WTC11 (cell line): ENCODE results near the gene PCSK4. TPM values are rescaled to one million over a fixed set of nuclear protein-coding genes. Genes with fewer than 3 reads are reported as not detected.

Source experiments
- ATAC-seq: fragments of 200-7000 bp; cut with Tn5 transposase; 2 replicates; pipeline ENCODE4 v1.10.0; 2021; ENCODE audit warnings: mild to moderate bottlenecking, moderate library complexity
- CTCF ChIA-PET: fragments of 300-600 bp; sonication (Branson Sonifier 250); formaldehyde crosslinking; loops from one replicate; lab custom pipeline; 2021; ENCODE audit warnings: antibody characterized with exemption; lab: Charles Lee
- POLR2A ChIA-PET: fragments of 350-600 bp; sonication (Branson Sonifier 250); formaldehyde crosslinking; loops from one replicate; lab custom pipeline; 2021; ENCODE audit warnings: antibody characterized with exemption; lab: Charles Lee
- DNase-seq: peaks from one replicate; pipeline ENCODE4 v3.0.0; 2021; ENCODE audit warnings: low spot score
- H3K27ac Mint-ChIP-seq: 2 replicates; pipeline ENCODE4 v1.8.0; 2021; ENCODE audit warnings: mixed read lengths
- H3K27me3 Mint-ChIP-seq: 2 replicates; pipeline ENCODE4 v1.8.0; 2021; ENCODE audit warnings: low read depth, mild to moderate bottlenecking, moderate library complexity, mixed read lengths
- H3K36me3 Mint-ChIP-seq: 2 replicates; pipeline ENCODE4 v1.8.0; 2021; ENCODE audit warnings: mixed read lengths
- H3K4me1 Mint-ChIP-seq: 2 replicates; pipeline ENCODE4 v1.8.0; 2022; ENCODE audit warnings: mixed read lengths
- H3K4me3 Mint-ChIP-seq: 2 replicates; pipeline ENCODE4 v1.8.0; 2021; ENCODE audit warnings: mild to moderate bottlenecking, moderate library complexity, mixed read lengths
- H3K9me3 Mint-ChIP-seq: 2 replicates; pipeline ENCODE4 v1.8.0; 2021; ENCODE audit warnings: mixed read lengths
- ESRRA ChIP-seq: sonication (generic); formaldehyde crosslinking; IDR thresholded peaks from 2 replicates; pipeline ENCODE4 v1.8.1; 2022; ENCODE audit warnings: mild to moderate bottlenecking, missing genetic modification reagents, borderline replicate concordance
- FOXJ3 ChIP-seq: sonication (generic); formaldehyde crosslinking; IDR thresholded peaks from 2 replicates; pipeline ENCODE4 v1.9.0; 2021; ENCODE audit warnings: missing genetic modification reagents, mild to moderate bottlenecking, borderline replicate concordance
- FOXP1 ChIP-seq: sonication (generic); formaldehyde crosslinking; IDR thresholded peaks from 2 replicates; pipeline ENCODE4 v1.8.0; 2022; ENCODE audit warnings: missing genetic modification reagents, mild to moderate bottlenecking, moderate library complexity, borderline replicate concordance
- GABPB1 ChIP-seq: sonication (generic); formaldehyde crosslinking; IDR thresholded peaks from 2 replicates; pipeline ENCODE4 v1.8.1; 2023; ENCODE audit warnings: mild to moderate bottlenecking, missing genetic modification reagents
- GTF2I ChIP-seq: fragments of 250-450 bp; sonication (Bioruptor Pico); conservative IDR thresholded peaks from 2 replicates; pipeline ENCODE4 v1.4.0; 2021; ENCODE audit warnings: mild to moderate bottlenecking
- HMGA2 ChIP-seq: fragments of 250-450 bp; sonication (Bioruptor Pico); IDR thresholded peaks from 2 replicates; pipeline ENCODE4 v1.4.0; 2021; ENCODE audit warnings: mild to moderate bottlenecking, moderate library complexity
- JUN ChIP-seq: sonication (generic); formaldehyde crosslinking; IDR thresholded peaks from 2 replicates; pipeline ENCODE4 v1.8.0; 2023; ENCODE audit warnings: mild to moderate bottlenecking, missing genetic modification reagents
- NFYB ChIP-seq: sonication (generic); formaldehyde crosslinking; conservative IDR thresholded peaks from 2 replicates; pipeline ENCODE4 v1.8.0; 2022; ENCODE audit warnings: low read depth, missing genetic modification reagents
- NR3C1 ChIP-seq: sonication (generic); formaldehyde crosslinking; conservative IDR thresholded peaks from 2 replicates; pipeline ENCODE4 v1.8.1; 2023; ENCODE audit warnings: low read depth, mild to moderate bottlenecking, missing genetic modification reagents
- SMAD4 ChIP-seq: sonication (generic); formaldehyde crosslinking; IDR thresholded peaks from 2 replicates; pipeline ENCODE4 v1.8.0; 2022; ENCODE audit warnings: mild to moderate bottlenecking, missing genetic modification reagents
- TCF7 ChIP-seq: sonication (generic); formaldehyde crosslinking; IDR thresholded peaks from 2 replicates; pipeline ENCODE4 v1.8.0; 2022; ENCODE audit warnings: mild to moderate bottlenecking, low read depth, missing genetic modification reagents, moderate library complexity
- ZNF263 ChIP-seq: sonication (generic); formaldehyde crosslinking; IDR thresholded peaks from 2 replicates; pipeline ENCODE4 v1.8.1; 2022; ENCODE audit warnings: low read depth, mild to moderate bottlenecking, moderate library complexity, missing genetic modification reagents
- ZNF396 ChIP-seq: fragments of 250-450 bp; sonication (Bioruptor Pico); IDR thresholded peaks from 2 replicates; pipeline ENCODE4 v1.8.0; 2021; ENCODE audit warnings: mild to moderate bottlenecking, moderate library complexity, borderline replicate concordance
- total RNA-seq: library from RNA; stranded (reverse); gene quantifications from 3 replicates; pipeline ENCODE4 v1.2.3, GENCODE V29; 2021
- TF ChIP-seq, protein P1 (sequence below): sonication (generic); formaldehyde crosslinking; IDR thresholded peaks from 2 replicates; pipeline ENCODE4 v1.8.0; 2023; ENCODE audit warnings: missing genetic modification reagents, mild to moderate bottlenecking, borderline replicate concordance
- TF ChIP-seq, protein P2 (sequence below): sonication (generic); formaldehyde crosslinking; IDR thresholded peaks from 2 replicates; pipeline ENCODE4 v1.8.0; 2023; ENCODE audit warnings: mild to moderate bottlenecking, missing genetic modification reagents
- TF ChIP-seq, protein P3 (sequence below): fragments of 250-450 bp; sonication (Bioruptor Pico); IDR thresholded peaks from 2 replicates; pipeline ENCODE4 v1.9.0; 2021; ENCODE audit warnings: mild to moderate bottlenecking, borderline replicate concordance
- TF ChIP-seq, protein P4 (sequence below): sonication (generic); formaldehyde crosslinking; IDR thresholded peaks from 2 replicates; pipeline ENCODE4 v1.8.0; 2022; ENCODE audit warnings: mild to moderate bottlenecking, missing genetic modification reagents

Gene PCSK4
- total RNA-seq, 1 experiment from 2014 or later: 22.4 TPM

DNA sequence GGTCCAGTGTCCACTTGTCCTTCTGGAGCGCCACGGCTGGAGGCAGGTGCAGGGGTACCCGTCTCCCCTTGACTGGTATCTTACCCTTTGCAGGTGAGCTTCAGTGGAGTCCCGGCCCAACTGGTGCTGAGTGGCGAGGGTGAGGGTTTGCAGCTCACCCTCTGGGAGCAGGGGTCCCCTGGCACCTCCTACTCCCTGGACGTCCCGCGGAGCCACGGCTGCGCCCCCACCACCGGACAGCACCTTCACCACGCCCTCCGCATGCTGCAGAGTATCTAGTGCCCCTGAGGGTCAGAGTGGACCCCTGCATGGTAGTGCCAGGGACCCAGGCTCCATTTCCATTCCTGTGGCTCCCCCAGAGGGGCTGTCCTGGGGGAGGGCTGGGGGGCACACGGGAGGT is 44.8 kb upstream of the PCSK4 start:
- Mint-ChIP-seq H3K4me1 (no peaks in the 10 kb centered on the region), H3K9me3 (no peaks in the 10 kb centered on the region), H3K36me3 (no peaks in the 10 kb centered on the region), H3K4me3 (no peak overlapping the region), H3K27me3 (no peaks in the 10 kb centered on the region), H3K27ac (no peak overlapping the region)
- TF ChIP-seq HMGA2 (CRISPR knock-in tag) (no peak), SMAD4 (CRISPR knock-in tag) (no peak)
- no peak for ATAC-seq
- CTCF ChIA-PET: interaction anchor here (0.5 to 2.8 kb wide), 2 partner anchors 11 to 64 kb away, joined by 4 to 13 read pairs; no protein-coding TSS in a partner anchor
- DNase-seq: no peak
- POLR2A ChIA-PET: no interaction called here

DNA sequence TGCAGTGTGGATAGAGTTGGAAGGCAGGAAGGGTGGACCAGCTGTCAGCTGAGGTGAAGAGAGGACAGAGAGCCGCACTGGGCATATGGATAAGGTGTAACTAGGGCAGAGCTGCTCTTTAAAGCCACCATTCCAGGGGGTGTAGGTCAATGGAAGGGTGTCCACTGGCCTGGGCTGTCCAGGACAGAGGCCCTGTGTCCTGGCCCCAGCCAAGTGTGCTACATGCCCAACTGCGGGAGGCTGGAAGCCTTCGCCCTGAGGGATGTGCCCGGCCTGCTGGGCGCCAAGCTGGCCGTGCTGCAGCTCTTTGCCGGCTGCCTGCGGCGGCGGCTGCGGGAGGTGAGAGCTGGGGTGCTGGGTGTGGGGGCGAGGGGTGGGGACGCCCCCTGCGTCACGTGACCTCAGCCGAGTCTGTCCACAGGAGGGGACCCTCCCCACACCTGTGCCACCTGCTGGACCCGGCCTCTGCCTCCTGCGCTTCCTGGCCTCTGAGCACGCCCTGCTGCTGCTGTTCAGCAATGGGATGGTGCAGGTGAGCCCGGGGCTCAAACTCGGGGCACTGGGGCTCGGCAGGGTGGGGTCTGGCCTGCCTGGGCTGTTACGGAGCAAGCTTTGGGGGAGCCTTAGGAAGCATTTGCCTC is 43.5 kb upstream of the PCSK4 start:
- no peaks in the 10 kb centered on the region for H3K36me3 Mint-ChIP-seq
- no peak overlapping the region for H3K27ac Mint-ChIP-seq
- ChIA-PET POLR2A (interaction anchor here (0.6 kb wide), 1 partner anchor 58 kb away, joined by 4 read pairs; no protein-coding TSS in a partner anchor), CTCF (interaction anchor here (1.2 to 1.5 kb wide), 2 partner anchors 13 to 293 kb away, joined by 3 to 4 read pairs; no protein-coding TSS in a partner anchor)
- no peak overlapping the region for H3K4me3 Mint-ChIP-seq
- no peaks in the 10 kb centered on the region for H3K4me1 Mint-ChIP-seq
- TF ChIP-seq ZNF263 (CRISPR knock-in tag): no peak
- TF ChIP-seq JUN: no peak
- TF ChIP-seq, protein P1, sequence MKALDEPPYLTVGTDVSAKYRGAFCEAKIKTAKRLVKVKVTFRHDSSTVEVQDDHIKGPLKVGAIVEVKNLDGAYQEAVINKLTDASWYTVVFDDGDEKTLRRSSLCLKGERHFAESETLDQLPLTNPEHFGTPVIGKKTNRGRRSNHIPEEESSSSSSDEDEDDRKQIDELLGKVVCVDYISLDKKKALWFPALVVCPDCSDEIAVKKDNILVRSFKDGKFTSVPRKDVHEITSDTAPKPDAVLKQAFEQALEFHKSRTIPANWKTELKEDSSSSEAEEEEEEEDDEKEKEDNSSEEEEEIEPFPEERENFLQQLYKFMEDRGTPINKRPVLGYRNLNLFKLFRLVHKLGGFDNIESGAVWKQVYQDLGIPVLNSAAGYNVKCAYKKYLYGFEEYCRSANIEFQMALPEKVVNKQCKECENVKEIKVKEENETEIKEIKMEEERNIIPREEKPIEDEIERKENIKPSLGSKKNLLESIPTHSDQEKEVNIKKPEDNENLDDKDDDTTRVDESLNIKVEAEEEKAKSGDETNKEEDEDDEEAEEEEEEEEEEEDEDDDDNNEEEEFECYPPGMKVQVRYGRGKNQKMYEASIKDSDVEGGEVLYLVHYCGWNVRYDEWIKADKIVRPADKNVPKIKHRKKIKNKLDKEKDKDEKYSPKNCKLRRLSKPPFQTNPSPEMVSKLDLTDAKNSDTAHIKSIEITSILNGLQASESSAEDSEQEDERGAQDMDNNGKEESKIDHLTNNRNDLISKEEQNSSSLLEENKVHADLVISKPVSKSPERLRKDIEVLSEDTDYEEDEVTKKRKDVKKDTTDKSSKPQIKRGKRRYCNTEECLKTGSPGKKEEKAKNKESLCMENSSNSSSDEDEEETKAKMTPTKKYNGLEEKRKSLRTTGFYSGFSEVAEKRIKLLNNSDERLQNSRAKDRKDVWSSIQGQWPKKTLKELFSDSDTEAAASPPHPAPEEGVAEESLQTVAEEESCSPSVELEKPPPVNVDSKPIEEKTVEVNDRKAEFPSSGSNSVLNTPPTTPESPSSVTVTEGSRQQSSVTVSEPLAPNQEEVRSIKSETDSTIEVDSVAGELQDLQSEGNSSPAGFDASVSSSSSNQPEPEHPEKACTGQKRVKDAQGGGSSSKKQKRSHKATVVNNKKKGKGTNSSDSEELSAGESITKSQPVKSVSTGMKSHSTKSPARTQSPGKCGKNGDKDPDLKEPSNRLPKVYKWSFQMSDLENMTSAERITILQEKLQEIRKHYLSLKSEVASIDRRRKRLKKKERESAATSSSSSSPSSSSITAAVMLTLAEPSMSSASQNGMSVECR: no peak
- TF ChIP-seq ZNF396 (CRISPR knock-in tag): no peak
- TF ChIP-seq, protein P2, sequence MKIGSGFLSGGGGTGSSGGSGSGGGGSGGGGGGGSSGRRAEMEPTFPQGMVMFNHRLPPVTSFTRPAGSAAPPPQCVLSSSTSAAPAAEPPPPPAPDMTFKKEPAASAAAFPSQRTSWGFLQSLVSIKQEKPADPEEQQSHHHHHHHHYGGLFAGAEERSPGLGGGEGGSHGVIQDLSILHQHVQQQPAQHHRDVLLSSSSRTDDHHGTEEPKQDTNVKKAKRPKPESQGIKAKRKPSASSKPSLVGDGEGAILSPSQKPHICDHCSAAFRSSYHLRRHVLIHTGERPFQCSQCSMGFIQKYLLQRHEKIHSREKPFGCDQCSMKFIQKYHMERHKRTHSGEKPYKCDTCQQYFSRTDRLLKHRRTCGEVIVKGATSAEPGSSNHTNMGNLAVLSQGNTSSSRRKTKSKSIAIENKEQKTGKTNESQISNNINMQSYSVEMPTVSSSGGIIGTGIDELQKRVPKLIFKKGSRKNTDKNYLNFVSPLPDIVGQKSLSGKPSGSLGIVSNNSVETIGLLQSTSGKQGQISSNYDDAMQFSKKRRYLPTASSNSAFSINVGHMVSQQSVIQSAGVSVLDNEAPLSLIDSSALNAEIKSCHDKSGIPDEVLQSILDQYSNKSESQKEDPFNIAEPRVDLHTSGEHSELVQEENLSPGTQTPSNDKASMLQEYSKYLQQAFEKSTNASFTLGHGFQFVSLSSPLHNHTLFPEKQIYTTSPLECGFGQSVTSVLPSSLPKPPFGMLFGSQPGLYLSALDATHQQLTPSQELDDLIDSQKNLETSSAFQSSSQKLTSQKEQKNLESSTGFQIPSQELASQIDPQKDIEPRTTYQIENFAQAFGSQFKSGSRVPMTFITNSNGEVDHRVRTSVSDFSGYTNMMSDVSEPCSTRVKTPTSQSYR (CRISPR knock-in tag): no peak
- DNase-seq: no peak
- H3K27me3 Mint-ChIP-seq: no peaks in the 10 kb centered on the region
- no peaks in the 10 kb centered on the region for H3K9me3 Mint-ChIP-seq
- no peak for ATAC-seq

DNA sequence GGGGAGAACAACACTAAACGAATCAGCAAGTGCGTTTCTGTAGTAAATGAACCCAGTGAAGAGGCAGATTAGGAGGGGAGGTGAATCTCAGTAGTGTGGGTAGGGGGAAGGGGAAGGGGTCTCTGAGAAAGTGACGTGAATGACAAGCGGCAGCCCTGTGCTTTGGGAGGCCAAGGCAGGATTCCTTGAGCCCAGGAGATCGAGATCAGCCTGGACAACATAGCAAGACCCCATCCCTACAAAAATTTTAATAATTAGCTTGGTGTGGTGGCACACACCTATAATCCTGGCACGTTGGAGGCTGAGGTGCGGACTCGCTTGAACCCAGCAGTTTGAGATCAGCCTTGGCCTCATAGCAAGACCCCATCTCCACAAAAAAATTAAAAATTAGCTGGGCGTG is 41.9 kb upstream of the PCSK4 start:
- POLR2A ChIA-PET: no interaction called here
- no peaks in the 10 kb centered on the region for H3K27me3 Mint-ChIP-seq
- no peak overlapping the region for H3K27ac Mint-ChIP-seq
- DNase-seq (no peak), ATAC-seq (no peak)
- TF ChIP-seq TCF7 (CRISPR knock-in tag): no peak
- no peak for TF ChIP-seq ESRRA (CRISPR knock-in tag)
- no peak for TF ChIP-seq NFYB (CRISPR knock-in tag)
- TF ChIP-seq GTF2I (CRISPR knock-in tag): no peak
- TF ChIP-seq FOXP1: no peak
- TF ChIP-seq NR3C1 (CRISPR knock-in tag): no peak
- TF ChIP-seq FOXJ3 (CRISPR knock-in tag): no peak
- TF ChIP-seq, protein P3, sequence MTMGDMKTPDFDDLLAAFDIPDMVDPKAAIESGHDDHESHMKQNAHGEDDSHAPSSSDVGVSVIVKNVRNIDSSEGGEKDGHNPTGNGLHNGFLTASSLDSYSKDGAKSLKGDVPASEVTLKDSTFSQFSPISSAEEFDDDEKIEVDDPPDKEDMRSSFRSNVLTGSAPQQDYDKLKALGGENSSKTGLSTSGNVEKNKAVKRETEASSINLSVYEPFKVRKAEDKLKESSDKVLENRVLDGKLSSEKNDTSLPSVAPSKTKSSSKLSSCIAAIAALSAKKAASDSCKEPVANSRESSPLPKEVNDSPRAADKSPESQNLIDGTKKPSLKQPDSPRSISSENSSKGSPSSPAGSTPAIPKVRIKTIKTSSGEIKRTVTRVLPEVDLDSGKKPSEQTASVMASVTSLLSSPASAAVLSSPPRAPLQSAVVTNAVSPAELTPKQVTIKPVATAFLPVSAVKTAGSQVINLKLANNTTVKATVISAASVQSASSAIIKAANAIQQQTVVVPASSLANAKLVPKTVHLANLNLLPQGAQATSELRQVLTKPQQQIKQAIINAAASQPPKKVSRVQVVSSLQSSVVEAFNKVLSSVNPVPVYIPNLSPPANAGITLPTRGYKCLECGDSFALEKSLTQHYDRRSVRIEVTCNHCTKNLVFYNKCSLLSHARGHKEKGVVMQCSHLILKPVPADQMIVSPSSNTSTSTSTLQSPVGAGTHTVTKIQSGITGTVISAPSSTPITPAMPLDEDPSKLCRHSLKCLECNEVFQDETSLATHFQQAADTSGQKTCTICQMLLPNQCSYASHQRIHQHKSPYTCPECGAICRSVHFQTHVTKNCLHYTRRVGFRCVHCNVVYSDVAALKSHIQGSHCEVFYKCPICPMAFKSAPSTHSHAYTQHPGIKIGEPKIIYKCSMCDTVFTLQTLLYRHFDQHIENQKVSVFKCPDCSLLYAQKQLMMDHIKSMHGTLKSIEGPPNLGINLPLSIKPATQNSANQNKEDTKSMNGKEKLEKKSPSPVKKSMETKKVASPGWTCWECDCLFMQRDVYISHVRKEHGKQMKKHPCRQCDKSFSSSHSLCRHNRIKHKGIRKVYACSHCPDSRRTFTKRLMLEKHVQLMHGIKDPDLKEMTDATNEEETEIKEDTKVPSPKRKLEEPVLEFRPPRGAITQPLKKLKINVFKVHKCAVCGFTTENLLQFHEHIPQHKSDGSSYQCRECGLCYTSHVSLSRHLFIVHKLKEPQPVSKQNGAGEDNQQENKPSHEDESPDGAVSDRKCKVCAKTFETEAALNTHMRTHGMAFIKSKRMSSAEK (CRISPR knock-in tag): no peak
- TF ChIP-seq, protein P4, sequence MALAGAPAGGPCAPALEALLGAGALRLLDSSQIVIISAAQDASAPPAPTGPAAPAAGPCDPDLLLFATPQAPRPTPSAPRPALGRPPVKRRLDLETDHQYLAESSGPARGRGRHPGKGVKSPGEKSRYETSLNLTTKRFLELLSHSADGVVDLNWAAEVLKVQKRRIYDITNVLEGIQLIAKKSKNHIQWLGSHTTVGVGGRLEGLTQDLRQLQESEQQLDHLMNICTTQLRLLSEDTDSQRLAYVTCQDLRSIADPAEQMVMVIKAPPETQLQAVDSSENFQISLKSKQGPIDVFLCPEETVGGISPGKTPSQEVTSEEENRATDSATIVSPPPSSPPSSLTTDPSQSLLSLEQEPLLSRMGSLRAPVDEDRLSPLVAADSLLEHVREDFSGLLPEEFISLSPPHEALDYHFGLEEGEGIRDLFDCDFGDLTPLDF (CRISPR knock-in tag): no peak
- TF ChIP-seq GABPB1: no peak
- no peak overlapping the region for H3K4me3 Mint-ChIP-seq
- H3K4me1 Mint-ChIP-seq: no peaks in the 10 kb centered on the region
- no peaks in the 10 kb centered on the region for H3K9me3 Mint-ChIP-seq
- no peaks in the 10 kb centered on the region for H3K36me3 Mint-ChIP-seq
- CTCF ChIA-PET: no interaction called here
